Small intestine (tissue), 7 donors: ENCODE measurements around the gene ZYX. TPM values are rescaled to one million over a fixed set of nuclear protein-coding genes. Genes with fewer than 3 reads are reported as not detected.

ENCODE experiments used
- DNase-seq, 2 donors: peaks; one replicate each; pipeline versions ENCODE4 v3.0.0 to v3.0.0-alpha.2; 2013
- FAIRE-seq: peaks from 2 replicates; lab custom pipeline; 2012; peaks lifted over from hg19 to GRCh38; lab: Jason Lieb, UNC
- H3K27ac ChIP-seq, 3 donors: one replicate each; pipeline ENCODE4 v1.5.1; 2013; ENCODE audit warnings: low read length in 2 of 3, mild to moderate bottlenecking in 2 of 3, control low read depth in 1 of 3, inconsistent platforms in 1 of 3, low read depth in 1 of 3, moderate library complexity in 1 of 3
- H3K27me3 ChIP-seq, 3 donors: one replicate each; pipeline ENCODE4 v1.6.1; 2013; ENCODE audit warnings: low read length in 3 of 3, inconsistent platforms in 1 of 3; ENCODE audit not compliant: control insufficient read depth in 3 of 3, insufficient read depth in 3 of 3
- H3K36me3 ChIP-seq, 3 donors: one replicate each; pipeline ENCODE4 v1.6.1; 2013; ENCODE audit warnings: low read length in 3 of 3, inconsistent platforms in 1 of 3, low read depth in 1 of 3, mild to moderate bottlenecking in 1 of 3, moderate library complexity in 1 of 3; ENCODE audit not compliant: control insufficient read depth in 3 of 3, insufficient read depth in 2 of 3
- H3K4me1 ChIP-seq, 3 donors: one replicate each; pipeline ENCODE4 v1.6.1; 2013; ENCODE audit warnings: low read length in 2 of 3, inconsistent platforms in 1 of 3, low read depth in 1 of 3, mild to moderate bottlenecking in 1 of 3, moderate library complexity in 1 of 3; ENCODE audit not compliant: control insufficient read depth in 3 of 3, insufficient read depth in 2 of 3
- H3K4me3 ChIP-seq, 3 donors: one replicate each; pipeline ENCODE4 v1.5.1; 2013; ENCODE audit warnings: low read length in 3 of 3, control low read depth in 1 of 3, inconsistent platforms in 1 of 3, low read depth in 1 of 3, mild to moderate bottlenecking in 1 of 3, moderate library complexity in 1 of 3
- H3K9me3 ChIP-seq, 2 donors: one replicate each; pipeline ENCODE4 v1.6.1; 2013; ENCODE audit warnings: low read depth in 1 of 2, low read length in 1 of 2; ENCODE audit not compliant: control insufficient read depth in 2 of 2, insufficient read depth in 1 of 2
- whole genome bisulfite sequencing, 3 donors: extraction: QIAGEN DNeasy Blood & Tissue Kit; methylation state at CpG; one replicate each; pipeline ENCODE4 v1.1.7; 2013; 5-methylcytosine and 5-hydroxymethylcytosine counted together
- polyA plus RNA-seq, 4 donors: library from polyadenylated mRNA; stranded (reverse) in 3 of 4; unstranded in 1 of 4; fragments of 200-250 nt in 3 of 4; fragments of 120-200 nt in 1 of 4; gene quantifications; one replicate each; pipeline versions ENCODE4 v1.2.1 to v1.2.3, GENCODE V29; 2013
- donor health status: healthy with polysubstance abuse.
- donor health status: control.
- donor health status: control.
- donor health status: Bipolar disorder and iron deficiency.
- donor health status: healthy.

ZYX gene
- polyA plus RNA-seq, 4 donors: 50.3 to 77.1 (median 62.0) TPM

DNA sequence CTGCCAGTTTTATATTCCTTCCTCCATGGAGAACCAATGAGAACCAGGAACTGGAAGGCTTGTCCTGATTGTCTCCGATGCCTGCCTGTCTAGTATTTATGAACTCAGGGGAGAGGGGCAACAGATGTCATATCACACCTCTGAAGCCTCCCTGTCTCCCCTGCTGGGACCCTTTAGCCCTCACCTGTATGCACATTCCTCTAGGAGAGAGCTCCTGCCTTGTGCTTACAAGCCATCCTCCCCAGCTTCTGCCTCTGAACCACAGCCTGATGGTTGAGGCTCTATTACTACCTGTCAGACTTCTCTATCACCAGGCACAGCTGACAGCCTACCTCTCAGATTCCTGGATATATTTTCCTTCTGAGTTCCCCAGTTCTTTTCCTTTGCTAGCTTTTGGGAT is 12.8 kb upstream of the ZYX start:
- H3K27ac ChIP-seq: peak overlapping the region in 1 of 3 donors; percentile 9
- peaks cover 0 to 21% (median 3%) of the 10 kb centered on the region in 3 donors for H3K27me3 ChIP-seq
- no peak for DNase-seq
- WGBS, 3 donors: 38 to 57% (median 57%) methylated on average over 1 of the region's 1 CpG
- no peaks in the 10 kb centered on the region for H3K9me3 ChIP-seq
- no peak for FAIRE-seq
- H3K4me3 ChIP-seq: no peak overlapping the region
- peaks cover 0 to 7% (median 6%) of the 10 kb centered on the region in 3 donors for H3K4me1 ChIP-seq
- no peaks in the 10 kb centered on the region for H3K36me3 ChIP-seq

DNA sequence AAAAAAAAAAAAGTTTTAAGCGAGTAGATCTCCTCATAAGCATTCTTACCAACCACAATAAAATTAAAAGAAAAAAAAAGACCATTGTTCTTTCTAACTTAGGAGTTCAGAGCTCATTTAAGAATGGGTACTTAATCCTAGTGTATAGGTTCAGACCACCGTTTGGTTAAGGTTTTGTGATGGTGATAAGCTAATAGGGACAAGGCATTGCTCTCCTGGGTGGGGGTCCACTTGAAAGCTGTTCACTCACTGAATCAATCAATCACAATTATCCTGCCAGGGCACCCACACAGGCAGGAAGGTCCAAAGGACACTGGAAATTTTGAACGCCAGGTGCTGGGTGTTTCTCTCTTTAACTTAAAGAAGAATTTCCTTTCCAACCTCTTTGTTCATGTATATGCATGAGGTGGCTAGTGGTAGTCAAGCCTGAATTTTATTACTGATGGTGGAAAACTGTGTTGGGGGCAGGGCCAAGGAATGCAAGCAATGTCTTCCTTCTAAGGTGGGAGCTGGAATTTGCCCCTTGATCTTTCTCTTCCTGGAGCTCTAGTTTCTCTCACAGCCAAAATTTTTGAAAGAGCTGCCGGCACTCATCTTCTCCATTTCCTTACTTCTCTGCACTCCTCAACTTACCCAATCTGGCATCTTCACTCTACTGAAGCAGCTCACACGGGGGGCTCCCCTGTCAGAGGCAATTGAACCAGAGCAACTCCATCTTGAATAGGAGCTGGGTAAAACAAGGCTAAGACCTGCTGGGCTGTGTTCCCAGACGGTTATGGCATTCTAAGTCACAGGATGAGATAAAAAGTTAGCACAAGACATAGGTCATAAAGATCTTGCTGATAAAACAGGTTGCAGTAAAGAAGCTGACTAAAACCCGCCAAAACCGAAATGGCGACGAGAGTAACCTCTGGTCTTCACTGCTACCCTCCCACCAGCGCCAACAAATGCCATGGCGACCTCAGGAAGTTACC is 11.2 kb upstream of the ZYX start:
- 20 to 58% (median 44%) methylated on average over 11 to 12 of the region's 12 CpGs for WGBS, 3 donors
- DNase-seq (peak; percentile 59 to 73), FAIRE-seq (no peak)
- Histone ChIP-seq H3K4me1 (peaks cover 0 to 7% (median 6%) of the 10 kb centered on the region in 3 donors), H3K9me3 (no peaks in the 10 kb centered on the region), H3K36me3 (no peaks in the 10 kb centered on the region), H3K27ac (peak overlapping the region in 1 of 3 donors; percentile 59), H3K27me3 (peaks cover 0 to 6% (median 0%) of the 10 kb centered on the region in 3 donors), H3K4me3 (no peak overlapping the region)

DNA sequence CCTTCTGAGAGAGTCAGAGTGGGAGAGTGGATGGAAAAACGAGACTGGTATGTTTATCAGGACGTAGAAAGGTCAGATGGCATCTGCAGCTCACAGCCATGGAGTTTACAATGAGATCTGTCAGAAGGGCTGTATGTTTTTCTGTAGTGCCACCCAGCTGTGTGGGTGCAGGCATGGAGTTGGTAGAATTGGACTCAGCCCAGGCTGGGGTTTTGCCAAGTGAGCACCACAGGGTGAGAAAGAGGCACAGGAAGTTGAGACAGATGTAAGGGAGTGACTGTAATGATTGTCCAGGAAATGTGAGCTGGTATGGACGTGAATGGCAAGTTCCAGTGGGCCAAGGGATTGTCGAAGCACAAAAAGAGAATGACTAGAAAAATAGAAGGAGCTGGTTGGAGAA is 9.1 kb upstream of the ZYX start:
- WGBS, 3 donors: 15 to 30% (median 28%) methylated on average over 4 of the region's 4 CpGs
- no peak overlapping the region for H3K4me3 ChIP-seq
- peaks cover 0 to 8% (median 7%) of the 10 kb centered on the region in 3 donors for H3K4me1 ChIP-seq
- DNase-seq (peak in 1 of 2 donors; percentile 73), FAIRE-seq (no peak)
- H3K27ac ChIP-seq: peak overlapping the region in 1 of 3 donors; percentile 49
- no peaks in the 10 kb centered on the region for H3K27me3 ChIP-seq
- no peaks in the 10 kb centered on the region for H3K36me3 ChIP-seq
- no peaks in the 10 kb centered on the region for H3K9me3 ChIP-seq

DNA sequence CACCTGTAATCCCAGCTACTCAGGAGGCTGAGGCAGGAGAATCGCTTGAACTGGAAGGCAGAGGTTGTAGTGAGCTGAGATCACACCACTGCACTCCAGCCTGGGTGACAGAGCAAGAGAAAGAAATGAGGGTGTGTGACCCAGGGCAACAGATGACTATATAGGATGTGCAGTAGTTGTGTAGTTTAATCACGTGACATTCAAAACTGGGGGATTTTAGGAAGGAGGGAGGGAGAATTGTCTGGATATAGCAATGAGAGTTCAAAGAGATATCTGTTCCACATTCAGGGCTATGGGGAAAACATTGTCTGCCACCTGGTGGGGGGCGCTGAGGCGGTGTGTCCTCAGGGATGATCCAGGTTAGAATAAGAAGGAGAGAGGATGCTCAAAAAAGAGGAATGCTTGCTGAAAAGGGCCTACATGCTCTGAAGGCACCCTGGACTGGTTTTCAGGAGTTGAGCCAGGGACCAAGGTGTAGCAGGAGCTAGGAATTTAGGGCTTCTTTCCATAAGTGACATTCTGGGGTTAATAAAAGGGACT is 7.8 kb upstream of the ZYX start:
- no peaks in the 10 kb centered on the region for H3K27me3 ChIP-seq
- 85 to 91% (median 87%) methylated on average over 4 of the region's 4 CpGs for WGBS, 3 donors
- no peak overlapping the region for H3K4me3 ChIP-seq
- peaks cover 0 to 7% (median 7%) of the 10 kb centered on the region in 3 donors for H3K4me1 ChIP-seq
- H3K27ac ChIP-seq: no peak overlapping the region
- no peaks in the 10 kb centered on the region for H3K9me3 ChIP-seq
- DNase-seq: no peak
- no peaks in the 10 kb centered on the region for H3K36me3 ChIP-seq
- no peak for FAIRE-seq

DNA sequence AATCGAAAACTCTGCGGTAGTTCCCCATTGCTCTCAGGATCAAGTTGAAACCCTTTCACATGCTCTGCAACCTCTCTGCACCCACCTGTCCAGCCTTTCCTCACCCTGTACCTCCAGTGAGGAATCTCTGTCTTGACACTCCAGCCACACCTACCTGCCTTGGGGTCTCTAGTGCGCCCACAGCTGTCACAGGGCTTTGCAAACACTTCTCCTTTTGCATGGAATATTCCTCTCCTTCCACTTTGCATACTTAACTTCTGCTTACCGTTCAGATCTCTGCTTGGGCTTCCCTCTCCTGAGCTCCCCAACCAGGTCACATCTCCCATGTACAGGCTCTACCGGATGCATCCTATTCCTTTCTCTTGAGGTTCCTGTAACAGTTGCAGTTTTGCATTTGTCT is 6.6 kb upstream of the ZYX start:
- WGBS, 3 donors: 85 to 93% (median 89%) methylated on average over 5 of the region's 5 CpGs
- no peaks in the 10 kb centered on the region for H3K27me3 ChIP-seq
- no peak for FAIRE-seq
- H3K27ac ChIP-seq: no peak overlapping the region
- no peaks in the 10 kb centered on the region for H3K36me3 ChIP-seq
- H3K9me3 ChIP-seq: no peaks in the 10 kb centered on the region
- H3K4me3 ChIP-seq: no peak overlapping the region
- no peak for DNase-seq
- H3K4me1 ChIP-seq: peaks cover 3 to 8% (median 4%) of the 10 kb centered on the region in 3 donors

DNA sequence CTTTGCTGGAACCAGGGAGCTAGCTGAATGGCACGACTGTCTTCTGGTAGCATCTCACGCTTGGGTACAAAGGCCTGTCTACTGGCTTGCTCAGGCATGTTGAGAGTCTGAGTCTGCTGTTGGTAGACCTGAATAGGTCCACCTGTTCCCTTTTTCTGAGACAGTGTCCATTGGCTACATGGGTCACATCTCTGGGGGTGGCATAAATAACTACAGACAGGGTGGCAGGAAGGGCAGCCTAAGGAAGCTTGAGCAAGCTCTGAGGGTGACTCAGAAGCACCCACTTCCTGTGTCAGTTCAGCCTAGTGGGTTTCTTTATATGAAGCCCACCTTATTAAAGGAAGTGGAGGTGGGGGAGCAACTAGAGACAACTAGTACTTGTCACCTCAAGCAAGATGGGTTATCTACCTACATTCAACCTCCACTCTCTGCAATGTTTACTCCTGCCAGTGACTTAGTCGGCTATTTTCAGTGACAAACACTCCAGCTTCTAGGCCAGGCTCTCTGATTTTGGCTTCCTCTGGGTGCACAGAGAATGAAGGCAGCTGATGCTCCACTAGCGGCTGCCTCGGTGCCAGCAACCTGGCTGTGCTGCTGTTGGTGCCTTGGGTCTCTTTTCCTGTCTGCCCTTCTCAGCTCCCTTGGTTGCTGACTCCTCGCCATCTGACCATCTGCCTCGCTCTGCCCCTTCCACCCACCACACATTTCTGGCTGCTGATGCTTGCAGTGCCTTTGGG is 5.7 kb upstream of the ZYX start:
- FAIRE-seq (no peak), DNase-seq (peak in 1 of 2 donors; percentile 38)
- Histone ChIP-seq H3K36me3 (no peaks in the 10 kb centered on the region), H3K27me3 (no peaks in the 10 kb centered on the region), H3K9me3 (no peaks in the 10 kb centered on the region), H3K27ac (peak overlapping the region in 1 of 3 donors; percentile 29), H3K4me1 (peaks cover 2 to 6% (median 5%) of the 10 kb centered on the region in 3 donors), H3K4me3 (no peak overlapping the region)
- 78 to 88% (median 82%) methylated on average over 7 of the region's 7 CpGs for WGBS, 3 donors

DNA sequence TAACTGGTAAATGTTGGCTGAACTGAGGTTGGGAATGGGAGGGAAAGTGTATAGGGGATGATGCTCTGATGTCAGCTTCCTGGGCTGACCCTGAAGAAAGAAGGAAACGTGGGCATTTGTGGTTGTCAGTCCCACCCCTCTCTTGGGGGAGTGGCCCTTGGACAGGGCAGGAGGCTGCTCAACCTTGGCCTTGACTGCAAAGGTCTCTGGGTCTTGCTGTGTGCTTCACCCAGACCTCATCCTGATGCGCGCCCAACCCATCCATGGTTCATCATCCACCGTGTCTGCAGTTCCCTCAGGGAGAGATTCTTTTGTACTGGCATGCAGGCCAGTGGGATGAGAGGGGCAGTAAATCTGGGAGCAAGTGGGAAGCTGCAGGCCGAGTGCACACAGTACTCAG is 4.7 kb upstream of the ZYX start:
- H3K4me1 ChIP-seq: peaks cover 2 to 6% (median 5%) of the 10 kb centered on the region in 3 donors
- no peak overlapping the region for H3K4me3 ChIP-seq
- no peaks in the 10 kb centered on the region for H3K27me3 ChIP-seq
- DNase-seq (no peak), FAIRE-seq (no peak)
- no peaks in the 10 kb centered on the region for H3K36me3 ChIP-seq
- H3K27ac ChIP-seq: no peak overlapping the region
- H3K9me3 ChIP-seq: no peaks in the 10 kb centered on the region
- WGBS, 3 donors: 70 to 74% (median 72%) methylated on average over 5 of the region's 5 CpGs
